IMR-90 (cell line): Measurements from ENCODE around the gene DEDD2. TPM values are rescaled to one million over a fixed set of nuclear protein-coding genes. Genes with fewer than 3 reads are reported as not detected.

Experiments
- ATAC-seq: fragments of 200-7000 bp; cut with Tn5 transposase; 2 replicates; pipeline ENCODE4 v1.9.1; 2020; ENCODE audit warnings: low read depth, mild to moderate bottlenecking, moderate library complexity
- BruUV-seq: library from RNA; stranded (reverse); fragments of 400-500 nt; replicated peaks from 2 replicates; lab custom pipeline; 2021; lab: Mats Ljungman, UMichigan
- CTCF ChIA-PET: fragments of 300-600 bp; formaldehyde crosslinking; extraction: SDS; loops from one replicate; lab custom pipeline; 2021; ENCODE audit warnings: antibody characterized with exemption; lab: Yijun Ruan, JAX
- POLR2A ChIA-PET: fragments of 300-600 bp; sonication (Branson Sonifier 250); formaldehyde crosslinking; loops from one replicate; lab custom pipeline; 2022; ENCODE audit warnings: antibody characterized with exemption; ENCODE audit not compliant: unreplicated experiment; lab: Charles Lee
- DNase-seq: peaks from one replicate; pipeline ENCODE4 v3.0.0; 2013
- H2AFZ ChIP-seq: replicated peaks from 2 replicates; pipeline ENCODE3; 2013; ENCODE audit warnings: low read length, mild to moderate bottlenecking; ENCODE audit not compliant: poor library complexity
- H2AK5ac ChIP-seq: 2 replicates; pipeline ENCODE4 v1.6.1; 2013; ENCODE audit warnings: low read depth, low read length, inconsistent platforms
- H2AK9ac ChIP-seq: replicated peaks from 2 replicates; pipeline ENCODE3; 2013; ENCODE audit warnings: mild to moderate bottlenecking, low read depth, low read length, moderate library complexity; ENCODE audit not compliant: poor library complexity
- H2BK120ac ChIP-seq: 2 replicates; pipeline ENCODE4 v1.6.1; 2013; ENCODE audit warnings: low read depth, low read length, inconsistent platforms
- H2BK15ac ChIP-seq: 3 replicates; pipeline ENCODE4 v1.6.1; 2013; ENCODE audit warnings: low read depth, low read length, inconsistent platforms
- H2BK20ac ChIP-seq: 2 replicates; pipeline ENCODE4 v1.6.1; 2013; ENCODE audit warnings: low read depth, mild to moderate bottlenecking, inconsistent platforms, low read length, moderate library complexity
- H2BK5ac ChIP-seq: 2 replicates; pipeline ENCODE4 v1.6.1; 2013; ENCODE audit warnings: mild to moderate bottlenecking, low read depth, low read length, inconsistent platforms; ENCODE audit not compliant: poor library complexity, severe bottlenecking
- H3K14ac ChIP-seq: replicated peaks from 2 replicates; pipeline ENCODE4 v1.6.1; 2013; ENCODE audit warnings: low read depth, low read length, inconsistent platforms
- H3K18ac ChIP-seq: 2 replicates; pipeline ENCODE4 v1.6.1; 2013; ENCODE audit warnings: low read depth, low read length, control low read depth
- H3K23ac ChIP-seq: 2 replicates; pipeline ENCODE4 v1.6.1; 2013; ENCODE audit warnings: low read depth, low read length, inconsistent platforms
- H3K27ac ChIP-seq: 2 replicates; pipeline ENCODE4 v1.5.1; 2013; ENCODE audit warnings: mild to moderate bottlenecking, control low read depth, low read length; ENCODE audit not compliant: insufficient read depth
- H3K27me3 ChIP-seq: 2 replicates; pipeline ENCODE4 v1.6.1; 2013; ENCODE audit warnings: low read length; ENCODE audit not compliant: control insufficient read depth, insufficient read depth
- H3K36me3 ChIP-seq: 2 replicates; pipeline ENCODE4 v1.6.1; 2013; ENCODE audit warnings: low read length, mixed read lengths; ENCODE audit not compliant: control insufficient read depth, insufficient read depth
- H3K4ac ChIP-seq: 2 replicates; pipeline ENCODE4 v1.6.1; 2013; ENCODE audit warnings: low read depth, low read length, inconsistent platforms
- H3K4me1 ChIP-seq: 2 replicates; pipeline ENCODE4 v1.6.1; 2013; ENCODE audit warnings: low read length, mixed read lengths; ENCODE audit not compliant: control insufficient read depth, insufficient read depth
- H3K4me2 ChIP-seq: 2 replicates; pipeline ENCODE4 v1.6.1; 2013; ENCODE audit warnings: low read depth, mild to moderate bottlenecking, control low read depth, low read length, moderate library complexity
- H3K4me3 ChIP-seq: 2 replicates; pipeline ENCODE4 v1.5.1; 2013; ENCODE audit warnings: low read depth, mild to moderate bottlenecking, control low read depth, low read length, moderate library complexity; ENCODE audit not compliant: insufficient read depth
- H3K56ac ChIP-seq: 2 replicates; pipeline ENCODE4 v1.6.1; 2013; ENCODE audit warnings: low read length, inconsistent platforms; ENCODE audit not compliant: insufficient read depth; ENCODE audit errors: extremely low read depth
- H3K79me1 ChIP-seq, 2 experiments: 2 replicates each; pipeline ENCODE4 v1.6.1; 2013; ENCODE audit warnings: low read length in 2 of 2, inconsistent platforms in 1 of 2, low read depth in 1 of 2
- H3K9ac ChIP-seq: 2 replicates; pipeline ENCODE4 v1.6.1; 2013; ENCODE audit warnings: low read depth, low read length, control low read depth
- H3K9me1 ChIP-seq: 2 replicates; pipeline ENCODE4 v1.6.1; 2013; ENCODE audit warnings: low read length, inconsistent platforms; ENCODE audit not compliant: insufficient read depth
- H3K9me3 ChIP-seq: 2 replicates; pipeline ENCODE4 v1.6.1; 2013; ENCODE audit warnings: low read length; ENCODE audit not compliant: control insufficient read depth, insufficient read depth
- H4K20me1 ChIP-seq: 2 replicates; pipeline ENCODE4 v1.6.1; 2013; ENCODE audit warnings: low read length, inconsistent platforms; ENCODE audit not compliant: insufficient read depth
- H4K5ac ChIP-seq: 2 replicates; pipeline ENCODE4 v1.6.1; 2013; ENCODE audit warnings: mild to moderate bottlenecking, low read depth, low read length, control low read depth
- H4K8ac ChIP-seq, 2 experiments: 2 replicates each; pipeline ENCODE4 v1.6.1; 2013; ENCODE audit warnings: low read depth in 2 of 2, low read length in 2 of 2, control low read depth in 1 of 2, inconsistent platforms in 1 of 2
- H4K91ac ChIP-seq: 2 replicates; pipeline ENCODE4 v1.6.1; 2013; ENCODE audit warnings: low read depth, low read length, inconsistent platforms; ENCODE audit not compliant: insufficient read depth
- BHLHE40 ChIP-seq: fragments of 150-350 bp; IDR thresholded peaks from 2 replicates; pipeline ENCODE4 v1.6.1; 2016; ENCODE audit warnings: mild to moderate bottlenecking, low read depth, low read length
- CEBPB ChIP-seq: IDR thresholded peaks from 2 replicates; pipeline ENCODE4 v1.6.1; 2012; ENCODE audit warnings: low read depth, low read length, improper control_type of control experiment
- MAFK ChIP-seq: IDR thresholded peaks from 2 replicates; pipeline ENCODE4 v1.6.1; 2012; ENCODE audit warnings: low read depth, low read length, improper control_type of control experiment
- MXI1 ChIP-seq: IDR thresholded peaks from 2 replicates; pipeline ENCODE4 v1.6.1; 2012; ENCODE audit warnings: low read depth, mild to moderate bottlenecking, low read length, moderate library complexity, borderline replicate concordance
- NFE2L2 ChIP-seq: fragments of 150-350 bp; IDR thresholded peaks from 2 replicates; pipeline ENCODE4 v1.6.1; 2016; ENCODE audit warnings: low read depth, mild to moderate bottlenecking, low read length
- POLR2A ChIP-seq: IDR thresholded peaks from 2 replicates; pipeline ENCODE4 v1.6.1; 2012; ENCODE audit warnings: mild to moderate bottlenecking, low read depth, low read length
- RCOR1 ChIP-seq: IDR thresholded peaks from 2 replicates; pipeline ENCODE4 v1.6.1; 2012; ENCODE audit warnings: mild to moderate bottlenecking, low read length, improper control_type of control experiment; ENCODE audit not compliant: insufficient replicate concordance
- RFX5 ChIP-seq: IDR thresholded peaks from 2 replicates; pipeline ENCODE4 v1.8.0; 2012; ENCODE audit warnings: low read depth, mild to moderate bottlenecking, low read length, moderate library complexity
- SMC3 ChIP-seq: fragments of 150-350 bp; IDR thresholded peaks from 2 replicates; pipeline ENCODE4 v1.6.1; 2016; ENCODE audit warnings: low read depth, mild to moderate bottlenecking, antibody characterized with exemption, low read length, moderate library complexity
- WGBS, 2 experiments: methylation state at CpG; one replicate each; pipeline versions ENCODE4 v1.1.5 to v1.1.7; 2013; ENCODE audit warnings: missing lambda C conversion rate in 2 of 2; ENCODE audit not compliant: insufficient read length in 1 of 2; ENCODE audit errors: extremely low coverage in 2 of 2; 5-methylcytosine and 5-hydroxymethylcytosine counted together
- dilution Hi-C: fragments of 300-500 bp; cut with HindIII; formaldehyde crosslinking; loops from one replicate; pipeline ENCODE4 v1.14.3; 2018; ENCODE audit warnings: low sequenced_read_pairs; ENCODE audit not compliant: unreplicated experiment
- in situ Hi-C: fragments of 300-500 bp; cut with MboI; formaldehyde crosslinking; loops from 3 replicates; pipeline ENCODE4 v1.14.3; 2019; ENCODE audit warnings: low sequenced_read_pairs, inconsistent platforms, mixed read lengths
- intact Hi-C: fragments of 100-400 bp; cut with micrococcal nuclease; formaldehyde crosslinking; loops from 2 replicates; pipeline ENCODE4 v1.10.0; 2022
- polyA plus RNA-seq, 3 experiments: library from polyadenylated mRNA; depleted of rRNA; stranded (reverse); fragments of >200 nt; gene quantifications; 2 replicates each; pipeline ENCODE4 v1.2.3, GENCODE V29; 2012; ENCODE audit warnings: low replicate concordance in 1 of 3
- total RNA-seq: library from RNA; depleted of rRNA; stranded (reverse); fragments of >200 nt; gene quantifications from 2 replicates; pipeline ENCODE4 v1.2.3, GENCODE V29; 2012
- TF ChIP-seq, protein P1 (sequence below): conservative IDR thresholded peaks from 2 replicates; pipeline ENCODE4 v1.5.1; 2012; ENCODE audit warnings: mild to moderate bottlenecking, low read depth, low read length, improper control_type of control experiment
- TF ChIP-seq, protein P2 (sequence below): fragments of 150-350 bp; IDR thresholded peaks from 2 replicates; pipeline ENCODE4 v1.6.1; 2017; ENCODE audit warnings: mild to moderate bottlenecking, antibody characterized with exemption, low read length, low read depth

Gene DEDD2
- total and polyA plus RNA-seq, 2 of the 4 experiments (the other 2 are of a cell fraction) = 8.2 to 21.0 TPM

- no peak for TF ChIP-seq SMC3
- no peak for TF ChIP-seq NFE2L2
- no peak for TF ChIP-seq MXI1
- no peak for TF ChIP-seq RFX5
- TF ChIP-seq RCOR1 = no peak
- no peak for TF ChIP-seq CEBPB
- TF ChIP-seq, protein P1, sequence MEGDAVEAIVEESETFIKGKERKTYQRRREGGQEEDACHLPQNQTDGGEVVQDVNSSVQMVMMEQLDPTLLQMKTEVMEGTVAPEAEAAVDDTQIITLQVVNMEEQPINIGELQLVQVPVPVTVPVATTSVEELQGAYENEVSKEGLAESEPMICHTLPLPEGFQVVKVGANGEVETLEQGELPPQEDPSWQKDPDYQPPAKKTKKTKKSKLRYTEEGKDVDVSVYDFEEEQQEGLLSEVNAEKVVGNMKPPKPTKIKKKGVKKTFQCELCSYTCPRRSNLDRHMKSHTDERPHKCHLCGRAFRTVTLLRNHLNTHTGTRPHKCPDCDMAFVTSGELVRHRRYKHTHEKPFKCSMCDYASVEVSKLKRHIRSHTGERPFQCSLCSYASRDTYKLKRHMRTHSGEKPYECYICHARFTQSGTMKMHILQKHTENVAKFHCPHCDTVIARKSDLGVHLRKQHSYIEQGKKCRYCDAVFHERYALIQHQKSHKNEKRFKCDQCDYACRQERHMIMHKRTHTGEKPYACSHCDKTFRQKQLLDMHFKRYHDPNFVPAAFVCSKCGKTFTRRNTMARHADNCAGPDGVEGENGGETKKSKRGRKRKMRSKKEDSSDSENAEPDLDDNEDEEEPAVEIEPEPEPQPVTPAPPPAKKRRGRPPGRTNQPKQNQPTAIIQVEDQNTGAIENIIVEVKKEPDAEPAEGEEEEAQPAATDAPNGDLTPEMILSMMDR = no peak
- no peak for TF ChIP-seq BHLHE40
- no peak for TF ChIP-seq POLR2A
- TF ChIP-seq MAFK = no peak
- TF ChIP-seq, protein P2, sequence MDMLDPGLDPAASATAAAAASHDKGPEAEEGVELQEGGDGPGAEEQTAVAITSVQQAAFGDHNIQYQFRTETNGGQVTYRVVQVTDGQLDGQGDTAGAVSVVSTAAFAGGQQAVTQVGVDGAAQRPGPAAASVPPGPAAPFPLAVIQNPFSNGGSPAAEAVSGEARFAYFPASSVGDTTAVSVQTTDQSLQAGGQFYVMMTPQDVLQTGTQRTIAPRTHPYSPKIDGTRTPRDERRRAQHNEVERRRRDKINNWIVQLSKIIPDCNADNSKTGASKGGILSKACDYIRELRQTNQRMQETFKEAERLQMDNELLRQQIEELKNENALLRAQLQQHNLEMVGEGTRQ = no peak
- H3K23ac ChIP-seq = no peak overlapping the region
- H3K9ac ChIP-seq = no peak overlapping the region
- no peak overlapping the region for H4K5ac ChIP-seq
- H4K20me1 ChIP-seq = peaks cover 74% of the 10 kb centered on the region
- ChIA-PET CTCF (interaction anchor here (0.8 kb wide), 1 partner anchor 9 kb away, joined by 3 read pairs; the partner anchor contains the start of gene GSK3A), POLR2A (no interaction called here)
- dilution Hi-C loops = no loop called here
- no peak overlapping the region for H2BK15ac ChIP-seq
- intact Hi-C loops = no loop called here
- no peak overlapping the region for H2BK120ac ChIP-seq
- no peaks in the 10 kb centered on the region for H3K4me1 ChIP-seq
- no peak overlapping the region for H3K4ac ChIP-seq
- H2BK20ac ChIP-seq = no peak overlapping the region
- no peak overlapping the region for H2AK9ac ChIP-seq
- H3K14ac ChIP-seq = no peak overlapping the region
- H3K56ac ChIP-seq = no peak overlapping the region
- in situ Hi-C loops = no loop called here
- no peak overlapping the region for H2AFZ ChIP-seq
- no peak overlapping the region for H4K8ac ChIP-seq
- no peak overlapping the region for H2BK5ac ChIP-seq
- no peak overlapping the region for H3K4me3 ChIP-seq
- H3K27ac ChIP-seq = no peak overlapping the region
- BruUV-seq = no TSS peak
- no peak overlapping the region for H4K91ac ChIP-seq
- 80% methylated on average over 1 of the region's 7 CpGs; no CpG with 5 or more reads in 1 of the 2 experiments for WGBS, 2 experiments
- H2AK5ac ChIP-seq = no peak overlapping the region
- no peak overlapping the region for H3K18ac ChIP-seq
- H3K79me1 ChIP-seq = peaks cover 30 to 79% of the 10 kb centered on the region in 2 experiments; a peak in 3 of 4 replicates
- H3K4me2 ChIP-seq = no peak overlapping the region
- DNase-seq (no peak), ATAC-seq (no peak)
- H3K27me3 ChIP-seq = no peaks in the 10 kb centered on the region
- H3K9me1 ChIP-seq = peaks cover 6% of the 10 kb centered on the region; the same call in 1 of the 2 replicates
- no peaks in the 10 kb centered on the region for H3K9me3 ChIP-seq
- H3K36me3 ChIP-seq = peaks cover 72% of the 10 kb centered on the region
Measured at GRCh38 chr19:42233106-42233505, 15.6 kb upstream of the DEDD2 start.
